ENCODE data around the gene GRIP1. TPM values are rescaled to one million over a fixed set of nuclear protein-coding genes. Genes with fewer than 3 reads are reported as not detected.

The GRIP1 gene
- total and polyA plus RNA-seq, 2 experiments from 2014 or later: 5.1 to 13.7 TPM

DNA sequence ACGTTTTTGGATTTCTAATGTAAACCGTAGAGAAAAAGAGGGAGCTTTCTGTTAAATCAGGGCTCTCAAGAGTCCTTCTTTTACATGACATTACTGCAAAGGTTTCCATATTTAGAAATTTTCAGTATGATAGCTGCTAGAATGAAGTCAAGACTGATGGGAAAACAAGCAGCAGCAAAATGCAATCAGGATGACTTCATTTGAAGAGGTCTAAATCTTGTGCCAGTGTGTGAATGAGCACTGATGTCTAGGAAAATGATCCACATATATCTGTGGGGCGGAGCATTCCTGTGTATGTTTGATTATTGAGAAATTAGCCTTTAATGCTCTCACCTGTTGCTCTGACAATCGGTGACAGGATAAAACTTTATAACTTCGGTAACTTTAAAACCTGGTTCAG, 73.6 kb downstream of the GRIP1 start:
- no peak overlapping the region for H3K27ac ChIP-seq (ENCODE audit: low read depth)
- no peaks in the 10 kb centered on the region for H3F3A ChIP-seq (replicated peaks; ENCODE audit: low read depth)
- no peak overlapping the region for H2AFZ ChIP-seq
- DNase-seq (ENCODE audit: low spot score) (no peak), ATAC-seq (no peak)
- peaks cover 36% of the 10 kb centered on the region for H3K4me1 ChIP-seq (ENCODE audit: insufficient read depth)
- H3K27ac Mint-ChIP-seq: no peak overlapping the region
- H3K4me2 ChIP-seq: no peak overlapping the region
- TF ChIP-seq ZNF331 (CRISPR knock-in tag; IDR thresholded peaks at IDR 0.05; ENCODE audit: low read depth) (no peak), EZH2 (IDR thresholded peaks at IDR 0.05; ENCODE audit: low read depth, unreplicated experiment) (no peak), JUNB (IDR thresholded peaks at IDR 0.05; ENCODE audit: unreplicated experiment) (no peak), ZNF114 (CRISPR knock-in tag; IDR thresholded peaks at IDR 0.05) (no peak), EZH2phosphoT487 (IDR thresholded peaks at IDR 0.05; ENCODE audit: unreplicated experiment) (no peak), STAT1 (IDR thresholded peaks at IDR 0.05; ENCODE audit: unreplicated experiment) (no peak), NANOG (IDR thresholded peaks at IDR 0.05; ENCODE audit: borderline replicate concordance) (no peak), CREB1 (CRISPR knock-in tag; IDR thresholded peaks at IDR 0.05; ENCODE audit: low read depth) (no peak)
- TF ChIP-seq, protein P1, sequence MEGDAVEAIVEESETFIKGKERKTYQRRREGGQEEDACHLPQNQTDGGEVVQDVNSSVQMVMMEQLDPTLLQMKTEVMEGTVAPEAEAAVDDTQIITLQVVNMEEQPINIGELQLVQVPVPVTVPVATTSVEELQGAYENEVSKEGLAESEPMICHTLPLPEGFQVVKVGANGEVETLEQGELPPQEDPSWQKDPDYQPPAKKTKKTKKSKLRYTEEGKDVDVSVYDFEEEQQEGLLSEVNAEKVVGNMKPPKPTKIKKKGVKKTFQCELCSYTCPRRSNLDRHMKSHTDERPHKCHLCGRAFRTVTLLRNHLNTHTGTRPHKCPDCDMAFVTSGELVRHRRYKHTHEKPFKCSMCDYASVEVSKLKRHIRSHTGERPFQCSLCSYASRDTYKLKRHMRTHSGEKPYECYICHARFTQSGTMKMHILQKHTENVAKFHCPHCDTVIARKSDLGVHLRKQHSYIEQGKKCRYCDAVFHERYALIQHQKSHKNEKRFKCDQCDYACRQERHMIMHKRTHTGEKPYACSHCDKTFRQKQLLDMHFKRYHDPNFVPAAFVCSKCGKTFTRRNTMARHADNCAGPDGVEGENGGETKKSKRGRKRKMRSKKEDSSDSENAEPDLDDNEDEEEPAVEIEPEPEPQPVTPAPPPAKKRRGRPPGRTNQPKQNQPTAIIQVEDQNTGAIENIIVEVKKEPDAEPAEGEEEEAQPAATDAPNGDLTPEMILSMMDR (conservative IDR thresholded peaks at IDR 0.05; ENCODE audit: low read depth in 2 of 2): no peak
- TF ChIP-seq, protein P2, sequence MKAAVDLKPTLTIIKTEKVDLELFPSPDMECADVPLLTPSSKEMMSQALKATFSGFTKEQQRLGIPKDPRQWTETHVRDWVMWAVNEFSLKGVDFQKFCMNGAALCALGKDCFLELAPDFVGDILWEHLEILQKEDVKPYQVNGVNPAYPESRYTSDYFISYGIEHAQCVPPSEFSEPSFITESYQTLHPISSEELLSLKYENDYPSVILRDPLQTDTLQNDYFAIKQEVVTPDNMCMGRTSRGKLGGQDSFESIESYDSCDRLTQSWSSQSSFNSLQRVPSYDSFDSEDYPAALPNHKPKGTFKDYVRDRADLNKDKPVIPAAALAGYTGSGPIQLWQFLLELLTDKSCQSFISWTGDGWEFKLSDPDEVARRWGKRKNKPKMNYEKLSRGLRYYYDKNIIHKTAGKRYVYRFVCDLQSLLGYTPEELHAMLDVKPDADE (IDR thresholded peaks at IDR 0.05): no peak
- TF ChIP-seq, protein P3, sequence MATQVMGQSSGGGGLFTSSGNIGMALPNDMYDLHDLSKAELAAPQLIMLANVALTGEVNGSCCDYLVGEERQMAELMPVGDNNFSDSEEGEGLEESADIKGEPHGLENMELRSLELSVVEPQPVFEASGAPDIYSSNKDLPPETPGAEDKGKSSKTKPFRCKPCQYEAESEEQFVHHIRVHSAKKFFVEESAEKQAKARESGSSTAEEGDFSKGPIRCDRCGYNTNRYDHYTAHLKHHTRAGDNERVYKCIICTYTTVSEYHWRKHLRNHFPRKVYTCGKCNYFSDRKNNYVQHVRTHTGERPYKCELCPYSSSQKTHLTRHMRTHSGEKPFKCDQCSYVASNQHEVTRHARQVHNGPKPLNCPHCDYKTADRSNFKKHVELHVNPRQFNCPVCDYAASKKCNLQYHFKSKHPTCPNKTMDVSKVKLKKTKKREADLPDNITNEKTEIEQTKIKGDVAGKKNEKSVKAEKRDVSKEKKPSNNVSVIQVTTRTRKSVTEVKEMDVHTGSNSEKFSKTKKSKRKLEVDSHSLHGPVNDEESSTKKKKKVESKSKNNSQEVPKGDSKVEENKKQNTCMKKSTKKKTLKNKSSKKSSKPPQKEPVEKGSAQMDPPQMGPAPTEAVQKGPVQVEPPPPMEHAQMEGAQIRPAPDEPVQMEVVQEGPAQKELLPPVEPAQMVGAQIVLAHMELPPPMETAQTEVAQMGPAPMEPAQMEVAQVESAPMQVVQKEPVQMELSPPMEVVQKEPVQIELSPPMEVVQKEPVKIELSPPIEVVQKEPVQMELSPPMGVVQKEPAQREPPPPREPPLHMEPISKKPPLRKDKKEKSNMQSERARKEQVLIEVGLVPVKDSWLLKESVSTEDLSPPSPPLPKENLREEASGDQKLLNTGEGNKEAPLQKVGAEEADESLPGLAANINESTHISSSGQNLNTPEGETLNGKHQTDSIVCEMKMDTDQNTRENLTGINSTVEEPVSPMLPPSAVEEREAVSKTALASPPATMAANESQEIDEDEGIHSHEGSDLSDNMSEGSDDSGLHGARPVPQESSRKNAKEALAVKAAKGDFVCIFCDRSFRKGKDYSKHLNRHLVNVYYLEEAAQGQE (IDR thresholded peaks at IDR 0.05; ENCODE audit: unreplicated experiment): no peak
- TF ChIP-seq, protein P4, sequence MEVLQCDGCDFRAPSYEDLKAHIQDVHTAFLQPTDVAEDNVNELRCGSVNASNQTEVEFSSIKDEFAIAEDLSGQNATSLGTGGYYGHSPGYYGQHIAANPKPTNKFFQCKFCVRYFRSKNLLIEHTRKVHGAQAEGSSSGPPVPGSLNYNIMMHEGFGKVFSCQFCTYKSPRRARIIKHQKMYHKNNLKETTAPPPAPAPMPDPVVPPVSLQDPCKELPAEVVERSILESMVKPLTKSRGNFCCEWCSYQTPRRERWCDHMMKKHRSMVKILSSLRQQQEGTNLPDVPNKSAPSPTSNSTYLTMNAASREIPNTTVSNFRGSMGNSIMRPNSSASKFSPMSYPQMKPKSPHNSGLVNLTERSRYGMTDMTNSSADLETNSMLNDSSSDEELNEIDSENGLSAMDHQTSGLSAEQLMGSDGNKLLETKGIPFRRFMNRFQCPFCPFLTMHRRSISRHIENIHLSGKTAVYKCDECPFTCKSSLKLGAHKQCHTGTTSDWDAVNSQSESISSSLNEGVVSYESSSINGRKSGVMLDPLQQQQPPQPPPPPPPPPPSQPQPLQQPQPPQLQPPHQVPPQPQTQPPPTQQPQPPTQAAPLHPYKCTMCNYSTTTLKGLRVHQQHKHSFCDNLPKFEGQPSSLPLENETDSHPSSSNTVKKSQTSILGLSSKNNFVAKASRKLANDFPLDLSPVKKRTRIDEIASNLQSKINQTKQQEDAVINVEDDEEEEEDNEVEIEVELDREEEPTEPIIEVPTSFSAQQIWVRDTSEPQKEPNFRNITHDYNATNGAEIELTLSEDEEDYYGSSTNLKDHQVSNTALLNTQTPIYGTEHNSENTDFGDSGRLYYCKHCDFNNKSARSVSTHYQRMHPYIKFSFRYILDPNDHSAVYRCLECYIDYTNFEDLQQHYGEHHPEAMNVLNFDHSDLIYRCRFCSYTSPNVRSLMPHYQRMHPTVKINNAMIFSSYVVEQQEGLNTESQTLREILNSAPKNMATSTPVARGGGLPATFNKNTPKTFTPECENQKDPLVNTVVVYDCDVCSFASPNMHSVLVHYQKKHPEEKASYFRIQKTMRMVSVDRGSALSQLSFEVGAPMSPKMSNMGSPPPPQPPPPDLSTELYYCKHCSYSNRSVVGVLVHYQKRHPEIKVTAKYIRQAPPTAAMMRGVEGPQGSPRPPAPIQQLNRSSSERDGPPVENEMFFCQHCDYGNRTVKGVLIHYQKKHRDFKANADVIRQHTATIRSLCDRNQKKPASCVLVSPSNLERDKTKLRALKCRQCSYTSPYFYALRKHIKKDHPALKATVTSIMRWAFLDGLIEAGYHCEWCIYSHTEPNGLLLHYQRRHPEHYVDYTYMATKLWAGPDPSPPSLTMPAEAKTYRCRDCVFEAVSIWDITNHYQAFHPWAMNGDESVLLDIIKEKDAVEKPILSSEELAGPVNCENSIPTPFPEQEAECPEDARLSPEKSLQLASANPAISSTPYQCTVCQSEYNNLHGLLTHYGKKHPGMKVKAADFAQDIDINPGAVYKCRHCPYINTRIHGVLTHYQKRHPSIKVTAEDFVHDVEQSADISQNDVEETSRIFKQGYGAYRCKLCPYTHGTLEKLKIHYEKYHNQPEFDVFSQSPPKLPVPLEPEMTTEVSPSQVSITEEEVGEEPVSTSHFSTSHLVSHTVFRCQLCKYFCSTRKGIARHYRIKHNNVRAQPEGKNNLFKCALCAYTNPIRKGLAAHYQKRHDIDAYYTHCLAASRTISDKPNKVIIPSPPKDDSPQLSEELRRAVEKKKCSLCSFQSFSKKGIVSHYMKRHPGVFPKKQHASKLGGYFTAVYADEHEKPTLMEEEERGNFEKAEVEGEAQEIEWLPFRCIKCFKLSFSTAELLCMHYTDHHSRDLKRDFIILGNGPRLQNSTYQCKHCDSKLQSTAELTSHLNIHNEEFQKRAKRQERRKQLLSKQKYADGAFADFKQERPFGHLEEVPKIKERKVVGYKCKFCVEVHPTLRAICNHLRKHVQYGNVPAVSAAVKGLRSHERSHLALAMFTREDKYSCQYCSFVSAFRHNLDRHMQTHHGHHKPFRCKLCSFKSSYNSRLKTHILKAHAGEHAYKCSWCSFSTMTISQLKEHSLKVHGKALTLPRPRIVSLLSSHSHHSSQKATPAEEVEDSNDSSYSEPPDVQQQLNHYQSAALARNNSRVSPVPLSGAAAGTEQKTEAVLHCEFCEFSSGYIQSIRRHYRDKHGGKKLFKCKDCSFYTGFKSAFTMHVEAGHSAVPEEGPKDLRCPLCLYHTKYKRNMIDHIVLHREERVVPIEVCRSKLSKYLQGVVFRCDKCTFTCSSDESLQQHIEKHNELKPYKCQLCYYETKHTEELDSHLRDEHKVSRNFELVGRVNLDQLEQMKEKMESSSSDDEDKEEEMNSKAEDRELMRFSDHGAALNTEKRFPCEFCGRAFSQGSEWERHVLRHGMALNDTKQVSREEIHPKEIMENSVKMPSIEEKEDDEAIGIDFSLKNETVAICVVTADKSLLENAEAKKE (CRISPR knock-in tag; IDR thresholded peaks at IDR 0.05): no peak
- no peaks in the 10 kb centered on the region for H4K20me1 ChIP-seq (replicated peaks; ENCODE audit: insufficient read depth)
- no peaks in the 10 kb centered on the region for H3K79me2 ChIP-seq (replicated peaks; ENCODE audit: insufficient read depth)
- H3K4me3 Mint-ChIP-seq: no peak overlapping the region
- H3K4me1 Mint-ChIP-seq: peaks cover 39% of the 10 kb centered on the region
- H3K9me3 Mint-ChIP-seq: no peaks in the 10 kb centered on the region
- H3K36me3 ChIP-seq (ENCODE audit: insufficient read depth): no peaks in the 10 kb centered on the region
- H3K9me2 ChIP-seq (ENCODE audit: insufficient read depth): no peaks in the 10 kb centered on the region
- H3K36me3 Mint-ChIP-seq (ENCODE audit: low read depth): no peaks in the 10 kb centered on the region
- no peaks in the 10 kb centered on the region for H3K27me3 Mint-ChIP-seq (ENCODE audit: insufficient read depth, low read depth, poor library complexity)
- no peak overlapping the region for H3K4me3 ChIP-seq
- no peaks in the 10 kb centered on the region for H3K27me3 ChIP-seq (ENCODE audit: insufficient read depth)
